ENCODE data around the gene CSF1. TPM values are rescaled to one million over a fixed set of nuclear protein-coding genes. Genes with fewer than 3 reads are reported as not detected.
A peak's percentile ranks its signal among the peaks of the same experiment; 100 is the strongest.

CSF1 gene
- total and polyA plus RNA-seq, 2 of the 13 experiments (the other 11 are each of a cell fraction or from before 2014, with no cell fraction given): 4.6 to 13.3 TPM

DNA sequence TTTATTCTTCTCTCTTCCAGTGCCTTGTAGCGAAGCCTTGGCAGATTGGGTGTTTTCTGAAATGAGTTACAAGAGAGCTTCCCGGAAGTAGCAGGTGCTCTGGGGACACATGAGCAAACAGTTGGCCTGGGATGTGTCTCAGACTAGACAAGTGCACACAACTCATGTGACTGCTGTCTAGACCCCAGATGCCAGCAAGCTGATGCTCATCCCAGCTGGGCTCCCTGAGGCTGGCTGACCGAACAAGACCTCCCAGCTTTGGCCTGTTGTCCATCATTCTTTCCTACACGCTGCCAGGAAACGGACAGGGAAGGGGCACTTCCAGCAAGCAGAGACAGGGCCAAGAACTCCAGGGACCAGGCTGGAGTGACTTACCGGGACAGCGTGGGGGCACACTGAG is 18.7 kb upstream of the CSF1 start:
- ATAC-seq (no peak; the same call in 2 of the 3 replicates), DNase-seq (ENCODE audit: low spot score) (peak; percentile 35), FAIRE-seq (no peak)
- no TSS peak for BruUV-seq (replicated peaks)
- Histone ChIP-seq H3K79me2 (ENCODE audit: insufficient read depth, low read length) (no peaks in the 10 kb centered on the region), H3K4me2 (ENCODE audit: low read depth, low read length) (peak overlapping the region; percentile 31; the same call in 1 of the 2 replicates), H3K9ac (ENCODE audit: insufficient read depth, low read depth, low read length) (no peak overlapping the region), H3K36me3 (replicated peaks in 1 of 2; ENCODE audit: control insufficient read depth in 1 of 2, insufficient read depth in 2 of 2, low read length in 2 of 2) (no peaks in the 10 kb centered on the region), H3K27me3 (ENCODE audit: control insufficient read depth in 1 of 2, insufficient read depth in 2 of 2, low read length in 2 of 2) (peaks cover 0 to 7% of the 10 kb centered on the region in 2 experiments; a peak in 1 of 5 replicates), H3K4me3 (replicated peaks in 1 of 3; ENCODE audit: insufficient read depth in 1 of 3, low read depth in 2 of 3, low read length in 3 of 3) (peak overlapping the region in 1 of 3 experiments; percentile 22; a peak in 1 of 6 replicates), H2AFZ (ENCODE audit: low read length) (no peak overlapping the region), H3K27ac (ENCODE audit: extremely low read length, insufficient read depth, low read length) (no peak overlapping the region), H4K20me1 (ENCODE audit: insufficient read depth, low read length) (no peaks in the 10 kb centered on the region), H3K9me3 (ENCODE audit: low read length) (no peaks in the 10 kb centered on the region), H3K4me1 (ENCODE audit: insufficient read depth, low read length) (peaks cover 73% of the 10 kb centered on the region)
- WGBS (ENCODE audit: low lambda C conversion rate): 33% methylated on average over 7 of the region's 7 CpGs
- in situ Hi-C loops (cut with HindIII; ENCODE audit: extremely low pct_ligation_motif_present, low pct_unique_long_range_greater_than_20kb): no loop called here
- intact Hi-C loops (cut with micrococcal nuclease; ENCODE audit: unreplicated experiment): no loop called here
- POLR2A ChIA-PET: interaction anchor here (1.2 to 2.5 kb wide), 5 partner anchors 10 to 128 kb away, joined by 4 to 7 read pairs (median 4); partner anchors contain the start of gene EPS8L3
- CTCF ChIA-PET (ENCODE audit: low intra/inter-chr PET ratio, low total read pairs): no interaction called here
- TF ChIP-seq GABPA (IDR thresholded peaks at IDR 0.05; ENCODE audit: low read depth, low read length): no peak
- peak; percentile 62 for TF ChIP-seq GABPA (CRISPR knock-in tag; IDR thresholded peaks at IDR 0.05; ENCODE audit: low read depth)
- peak; percentile 75 for TF ChIP-seq ELF3 (CRISPR knock-in tag; IDR thresholded peaks at IDR 0.05)
- no peak for TF ChIP-seq ZNF883 (CRISPR knock-in tag; IDR thresholded peaks at IDR 0.05; ENCODE audit: not compliant biosample characterization)
- peak; percentile 46; the same call in 1 of the 2 replicates for TF ChIP-seq RARA (CRISPR knock-in tag; IDR thresholded peaks at IDR 0.05)
- TF ChIP-seq MAFF (IDR thresholded peaks at IDR 0.05; ENCODE audit: low read depth, low read length): no peak
- TF ChIP-seq SKI (IDR thresholded peaks at IDR 0.05; ENCODE audit: partially characterized antibody): peak; percentile 81
- TF ChIP-seq MEF2D (CRISPR knock-in tag; IDR thresholded peaks at IDR 0.05): no peak
- TF ChIP-seq, protein P1, sequence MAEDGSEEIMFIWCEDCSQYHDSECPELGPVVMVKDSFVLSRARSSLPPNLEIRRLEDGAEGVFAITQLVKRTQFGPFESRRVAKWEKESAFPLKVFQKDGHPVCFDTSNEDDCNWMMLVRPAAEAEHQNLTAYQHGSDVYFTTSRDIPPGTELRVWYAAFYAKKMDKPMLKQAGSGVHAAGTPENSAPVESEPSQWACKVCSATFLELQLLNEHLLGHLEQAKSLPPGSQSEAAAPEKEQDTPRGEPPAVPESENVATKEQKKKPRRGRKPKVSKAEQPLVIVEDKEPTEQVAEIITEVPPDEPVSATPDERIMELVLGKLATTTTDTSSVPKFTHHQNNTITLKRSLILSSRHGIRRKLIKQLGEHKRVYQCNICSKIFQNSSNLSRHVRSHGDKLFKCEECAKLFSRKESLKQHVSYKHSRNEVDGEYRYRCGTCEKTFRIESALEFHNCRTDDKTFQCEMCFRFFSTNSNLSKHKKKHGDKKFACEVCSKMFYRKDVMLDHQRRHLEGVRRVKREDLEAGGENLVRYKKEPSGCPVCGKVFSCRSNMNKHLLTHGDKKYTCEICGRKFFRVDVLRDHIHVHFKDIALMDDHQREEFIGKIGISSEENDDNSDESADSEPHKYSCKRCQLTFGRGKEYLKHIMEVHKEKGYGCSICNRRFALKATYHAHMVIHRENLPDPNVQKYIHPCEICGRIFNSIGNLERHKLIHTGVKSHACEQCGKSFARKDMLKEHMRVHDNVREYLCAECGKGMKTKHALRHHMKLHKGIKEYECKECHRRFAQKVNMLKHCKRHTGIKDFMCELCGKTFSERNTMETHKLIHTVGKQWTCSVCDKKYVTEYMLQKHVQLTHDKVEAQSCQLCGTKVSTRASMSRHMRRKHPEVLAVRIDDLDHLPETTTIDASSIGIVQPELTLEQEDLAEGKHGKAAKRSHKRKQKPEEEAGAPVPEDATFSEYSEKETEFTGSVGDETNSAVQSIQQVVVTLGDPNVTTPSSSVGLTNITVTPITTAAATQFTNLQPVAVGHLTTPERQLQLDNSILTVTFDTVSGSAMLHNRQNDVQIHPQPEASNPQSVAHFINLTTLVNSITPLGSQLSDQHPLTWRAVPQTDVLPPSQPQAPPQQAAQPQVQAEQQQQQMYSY (CRISPR knock-in tag; IDR thresholded peaks at IDR 0.05): no peak
- TF ChIP-seq ELF1 (CRISPR knock-in tag; IDR thresholded peaks at IDR 0.05): peak; percentile 62
- peak; percentile 31; the same call in 1 of the 2 replicates for TF ChIP-seq MED1 (CRISPR knock-in tag; IDR thresholded peaks at IDR 0.05)
- TF ChIP-seq, protein P2, sequence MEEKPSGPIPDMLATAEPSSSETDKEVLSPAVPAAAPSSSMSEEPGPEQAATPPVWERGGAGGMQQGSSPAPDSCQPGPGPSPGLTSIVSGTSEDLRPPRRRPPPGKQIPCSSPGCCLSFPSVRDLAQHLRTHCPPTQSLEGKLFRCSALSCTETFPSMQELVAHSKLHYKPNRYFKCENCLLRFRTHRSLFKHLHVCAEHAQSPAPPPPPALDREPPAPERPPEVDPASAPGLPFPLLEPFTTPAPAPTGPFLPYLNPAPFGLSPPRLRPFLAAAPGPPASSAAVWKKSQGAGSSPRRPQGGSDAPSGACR (CRISPR knock-in tag; IDR thresholded peaks at IDR 0.05): no peak
- no peak for TF ChIP-seq ZZZ3 (CRISPR knock-in tag; IDR thresholded peaks at IDR 0.05; ENCODE audit: borderline replicate concordance)
- TF ChIP-seq, protein P3, sequence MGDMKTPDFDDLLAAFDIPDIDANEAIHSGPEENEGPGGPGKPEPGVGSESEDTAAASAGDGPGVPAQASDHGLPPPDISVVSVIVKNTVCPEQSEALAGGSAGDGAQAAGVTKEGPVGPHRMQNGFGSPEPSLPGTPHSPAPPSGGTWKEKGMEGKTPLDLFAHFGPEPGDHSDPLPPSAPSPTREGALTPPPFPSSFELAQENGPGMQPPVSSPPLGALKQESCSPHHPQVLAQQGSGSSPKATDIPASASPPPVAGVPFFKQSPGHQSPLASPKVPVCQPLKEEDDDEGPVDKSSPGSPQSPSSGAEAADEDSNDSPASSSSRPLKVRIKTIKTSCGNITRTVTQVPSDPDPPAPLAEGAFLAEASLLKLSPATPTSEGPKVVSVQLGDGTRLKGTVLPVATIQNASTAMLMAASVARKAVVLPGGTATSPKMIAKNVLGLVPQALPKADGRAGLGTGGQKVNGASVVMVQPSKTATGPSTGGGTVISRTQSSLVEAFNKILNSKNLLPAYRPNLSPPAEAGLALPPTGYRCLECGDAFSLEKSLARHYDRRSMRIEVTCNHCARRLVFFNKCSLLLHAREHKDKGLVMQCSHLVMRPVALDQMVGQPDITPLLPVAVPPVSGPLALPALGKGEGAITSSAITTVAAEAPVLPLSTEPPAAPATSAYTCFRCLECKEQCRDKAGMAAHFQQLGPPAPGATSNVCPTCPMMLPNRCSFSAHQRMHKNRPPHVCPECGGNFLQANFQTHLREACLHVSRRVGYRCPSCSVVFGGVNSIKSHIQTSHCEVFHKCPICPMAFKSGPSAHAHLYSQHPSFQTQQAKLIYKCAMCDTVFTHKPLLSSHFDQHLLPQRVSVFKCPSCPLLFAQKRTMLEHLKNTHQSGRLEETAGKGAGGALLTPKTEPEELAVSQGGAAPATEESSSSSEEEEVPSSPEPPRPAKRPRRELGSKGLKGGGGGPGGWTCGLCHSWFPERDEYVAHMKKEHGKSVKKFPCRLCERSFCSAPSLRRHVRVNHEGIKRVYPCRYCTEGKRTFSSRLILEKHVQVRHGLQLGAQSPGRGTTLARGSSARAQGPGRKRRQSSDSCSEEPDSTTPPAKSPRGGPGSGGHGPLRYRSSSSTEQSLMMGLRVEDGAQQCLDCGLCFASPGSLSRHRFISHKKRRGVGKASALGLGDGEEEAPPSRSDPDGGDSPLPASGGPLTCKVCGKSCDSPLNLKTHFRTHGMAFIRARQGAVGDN (CRISPR knock-in tag; IDR thresholded peaks at IDR 0.05): peak; percentile 55
- TF ChIP-seq AHR (CRISPR knock-in tag; IDR thresholded peaks at IDR 0.05): no peak
- TF ChIP-seq, protein P4, sequence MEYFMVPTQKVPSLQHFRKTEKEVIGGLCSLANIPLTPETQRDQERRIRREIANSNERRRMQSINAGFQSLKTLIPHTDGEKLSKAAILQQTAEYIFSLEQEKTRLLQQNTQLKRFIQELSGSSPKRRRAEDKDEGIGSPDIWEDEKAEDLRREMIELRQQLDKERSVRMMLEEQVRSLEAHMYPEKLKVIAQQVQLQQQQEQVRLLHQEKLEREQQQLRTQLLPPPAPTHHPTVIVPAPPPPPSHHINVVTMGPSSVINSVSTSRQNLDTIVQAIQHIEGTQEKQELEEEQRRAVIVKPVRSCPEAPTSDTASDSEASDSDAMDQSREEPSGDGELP (IDR thresholded peaks at IDR 0.05; ENCODE audit: borderline replicate concordance, low read depth): peak; percentile 38; the same call in 1 of the 2 replicates
- TF ChIP-seq PITX1 (CRISPR knock-in tag; IDR thresholded peaks at IDR 0.05): no peak

Data from HepG2 (cell line).